Measurements from ENCODE around the gene POU4F3.

The POU4F3 gene

DNA sequence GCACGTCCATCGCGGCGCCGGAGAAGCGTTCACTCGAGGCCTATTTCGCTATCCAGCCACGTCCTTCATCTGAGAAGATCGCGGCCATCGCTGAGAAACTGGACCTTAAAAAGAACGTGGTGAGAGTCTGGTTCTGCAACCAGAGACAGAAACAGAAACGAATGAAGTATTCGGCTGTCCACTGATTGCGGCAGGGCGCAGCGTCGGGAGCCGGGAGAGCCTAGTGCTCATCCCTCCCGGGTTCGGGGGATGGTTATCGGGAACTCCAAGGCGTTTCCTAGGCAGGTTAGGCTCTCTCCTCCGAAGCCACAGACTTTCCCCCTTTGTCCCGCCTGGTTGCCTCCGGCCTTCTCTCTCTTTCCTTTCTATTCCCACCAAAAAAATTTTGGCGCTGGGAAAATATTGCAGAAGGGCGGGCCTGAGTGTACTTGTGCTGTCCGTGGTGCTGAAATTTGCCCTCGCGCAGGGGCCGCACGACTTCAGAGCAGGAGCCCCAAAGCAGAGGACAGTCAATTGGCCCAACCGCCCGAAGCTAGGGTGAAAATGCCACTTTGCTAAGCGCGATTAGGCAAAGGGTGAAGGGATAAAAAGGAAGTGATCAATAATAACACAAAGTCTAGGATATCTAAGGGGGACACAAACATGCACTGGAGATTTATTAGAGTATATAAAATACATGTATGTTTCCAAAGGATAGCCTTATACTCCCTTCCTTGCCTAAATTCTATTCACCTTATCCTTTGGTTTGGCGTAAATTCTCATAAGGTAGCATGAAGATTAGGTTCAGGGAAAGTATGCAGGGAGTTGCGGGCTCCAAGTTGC lies 1.8 kb downstream of the POU4F3 start:
- Histone ChIP-seq H3K9me3 (ENCODE audit: severe bottlenecking) (no peaks in the 10 kb centered on the region), H3K27me3 (ENCODE audit: insufficient read depth, low read depth, severe bottlenecking) (peaks cover 78% of the 10 kb centered on the region), H3K27ac (no peak overlapping the region), H3K4me3 (ENCODE audit: low read depth, low read length) (peak overlapping the region; percentile 52), H3K36me3 (no peaks in the 10 kb centered on the region)
- TF ChIP-seq, protein P1, sequence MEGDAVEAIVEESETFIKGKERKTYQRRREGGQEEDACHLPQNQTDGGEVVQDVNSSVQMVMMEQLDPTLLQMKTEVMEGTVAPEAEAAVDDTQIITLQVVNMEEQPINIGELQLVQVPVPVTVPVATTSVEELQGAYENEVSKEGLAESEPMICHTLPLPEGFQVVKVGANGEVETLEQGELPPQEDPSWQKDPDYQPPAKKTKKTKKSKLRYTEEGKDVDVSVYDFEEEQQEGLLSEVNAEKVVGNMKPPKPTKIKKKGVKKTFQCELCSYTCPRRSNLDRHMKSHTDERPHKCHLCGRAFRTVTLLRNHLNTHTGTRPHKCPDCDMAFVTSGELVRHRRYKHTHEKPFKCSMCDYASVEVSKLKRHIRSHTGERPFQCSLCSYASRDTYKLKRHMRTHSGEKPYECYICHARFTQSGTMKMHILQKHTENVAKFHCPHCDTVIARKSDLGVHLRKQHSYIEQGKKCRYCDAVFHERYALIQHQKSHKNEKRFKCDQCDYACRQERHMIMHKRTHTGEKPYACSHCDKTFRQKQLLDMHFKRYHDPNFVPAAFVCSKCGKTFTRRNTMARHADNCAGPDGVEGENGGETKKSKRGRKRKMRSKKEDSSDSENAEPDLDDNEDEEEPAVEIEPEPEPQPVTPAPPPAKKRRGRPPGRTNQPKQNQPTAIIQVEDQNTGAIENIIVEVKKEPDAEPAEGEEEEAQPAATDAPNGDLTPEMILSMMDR (IDR thresholded peaks at IDR 0.05; ENCODE audit: low read depth, low read length), result no peak
- DNase-seq, result no peak

DNA sequence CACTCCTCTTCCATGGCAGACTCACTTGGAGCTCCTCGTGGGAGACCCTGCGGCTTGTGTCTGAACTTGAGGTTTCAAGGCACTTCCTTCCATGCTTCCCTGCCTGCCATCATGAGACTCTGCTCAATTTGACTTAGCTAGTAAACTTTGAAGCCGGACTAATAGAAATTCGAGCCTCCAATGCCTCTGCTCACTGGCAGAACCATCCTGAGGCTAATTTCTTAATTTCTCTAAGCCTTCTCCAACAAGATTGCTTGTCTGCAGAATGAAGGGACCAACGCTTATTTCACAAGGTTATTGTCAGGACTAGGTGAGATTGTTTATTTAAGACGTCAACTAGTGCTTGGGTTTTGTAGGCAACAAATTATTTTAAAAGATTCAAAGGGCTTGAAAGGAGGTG lies 3.2 kb downstream of the POU4F3 start:
- TF ChIP-seq, protein P1 (IDR thresholded peaks at IDR 0.05; ENCODE audit: low read depth, low read length), result no peak
- no peak for DNase-seq
- Histone ChIP-seq H3K27me3 (ENCODE audit: insufficient read depth, low read depth, severe bottlenecking) (peaks cover 88% of the 10 kb centered on the region), H3K36me3 (no peaks in the 10 kb centered on the region), H3K27ac (no peak overlapping the region), H3K4me3 (ENCODE audit: low read depth, low read length) (no peak overlapping the region), H3K9me3 (ENCODE audit: severe bottlenecking) (no peaks in the 10 kb centered on the region)

DNA sequence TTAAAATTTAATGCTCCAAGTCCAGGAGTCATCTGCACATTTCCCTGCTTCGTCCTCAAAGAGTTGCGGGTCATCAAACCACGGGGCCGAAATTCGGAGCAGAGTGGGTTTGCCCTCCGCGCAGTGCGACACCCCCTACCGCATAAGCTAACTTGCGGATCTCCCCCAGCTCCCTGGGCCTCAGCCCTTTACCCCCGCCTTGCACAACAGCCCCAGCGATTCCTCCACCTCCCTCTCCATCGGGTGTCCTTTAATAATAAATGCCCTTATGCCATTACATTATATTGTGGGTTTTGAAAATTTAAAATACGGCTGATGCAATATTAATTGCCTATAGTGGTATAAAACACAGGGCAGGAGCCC lies 3.9 kb downstream of the POU4F3 start:
- H3K4me3 ChIP-seq (ENCODE audit: low read depth, low read length), result no peak overlapping the region
- no peaks in the 10 kb centered on the region for H3K9me3 ChIP-seq (ENCODE audit: severe bottlenecking)
- no peak for DNase-seq
- no peak overlapping the region for H3K27ac ChIP-seq
- no peaks in the 10 kb centered on the region for H3K36me3 ChIP-seq
- H3K27me3 ChIP-seq (ENCODE audit: insufficient read depth, low read depth, severe bottlenecking), result peaks cover 82% of the 10 kb centered on the region
- TF ChIP-seq, protein P1 (IDR thresholded peaks at IDR 0.05; ENCODE audit: low read depth, low read length), result no peak

DNA sequence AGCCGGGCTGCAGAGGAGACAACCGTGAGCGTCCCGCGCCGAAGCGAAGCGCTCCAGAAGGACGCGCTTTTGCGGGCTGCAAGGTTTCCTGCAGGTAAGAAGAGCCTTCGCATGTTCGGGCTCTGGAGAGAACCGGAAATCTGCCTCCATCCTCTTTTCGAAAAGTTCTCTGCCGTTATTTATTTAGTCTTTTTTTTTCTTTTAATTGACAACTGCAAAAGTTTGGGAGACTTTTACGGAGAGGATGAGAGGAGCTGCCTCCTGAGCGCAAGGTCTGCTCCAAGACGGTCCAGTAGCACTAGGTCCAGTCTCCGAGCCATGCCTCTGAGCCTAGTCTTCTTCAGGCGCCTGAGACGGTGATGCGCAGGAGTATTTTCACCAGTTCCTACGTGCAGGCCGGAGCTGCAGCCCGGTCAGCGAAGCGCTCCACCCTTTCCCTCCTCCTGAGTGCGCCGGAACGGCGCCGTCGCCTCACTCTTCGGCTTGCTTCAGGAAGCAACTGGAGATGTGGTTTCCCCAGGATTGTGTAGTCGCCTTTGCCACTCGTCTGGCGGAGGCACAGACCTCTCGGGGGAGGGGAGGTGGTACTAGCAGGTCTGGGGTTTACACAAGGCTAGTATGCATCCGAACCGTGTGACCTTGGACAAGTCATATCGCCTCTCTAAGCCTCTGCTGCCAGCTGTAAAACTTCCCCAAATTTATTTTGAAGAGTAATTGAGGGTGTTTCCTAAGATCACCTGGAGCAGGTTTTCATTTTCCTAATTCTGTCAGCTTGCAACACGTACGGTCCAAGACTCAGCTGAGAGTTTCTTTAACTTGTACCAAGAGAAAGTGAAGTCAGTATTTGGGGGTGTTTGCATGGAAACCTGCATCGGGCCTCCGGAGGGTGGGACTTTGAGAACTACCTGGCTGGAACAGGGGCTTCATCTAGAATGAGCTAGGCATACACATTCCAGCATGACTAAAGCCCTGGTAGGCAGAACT lies 4.5 kb downstream of the POU4F3 start:
- DNase-seq, result no peak
- TF ChIP-seq, protein P1 (IDR thresholded peaks at IDR 0.05; ENCODE audit: low read depth, low read length), result no peak
- no peak overlapping the region for H3K27ac ChIP-seq
- no peak overlapping the region for H3K4me3 ChIP-seq (ENCODE audit: low read depth, low read length)
- H3K9me3 ChIP-seq (ENCODE audit: severe bottlenecking), result no peaks in the 10 kb centered on the region
- H3K36me3 ChIP-seq, result no peaks in the 10 kb centered on the region
- peaks cover 75% of the 10 kb centered on the region for H3K27me3 ChIP-seq (ENCODE audit: insufficient read depth, low read depth, severe bottlenecking)

DNA sequence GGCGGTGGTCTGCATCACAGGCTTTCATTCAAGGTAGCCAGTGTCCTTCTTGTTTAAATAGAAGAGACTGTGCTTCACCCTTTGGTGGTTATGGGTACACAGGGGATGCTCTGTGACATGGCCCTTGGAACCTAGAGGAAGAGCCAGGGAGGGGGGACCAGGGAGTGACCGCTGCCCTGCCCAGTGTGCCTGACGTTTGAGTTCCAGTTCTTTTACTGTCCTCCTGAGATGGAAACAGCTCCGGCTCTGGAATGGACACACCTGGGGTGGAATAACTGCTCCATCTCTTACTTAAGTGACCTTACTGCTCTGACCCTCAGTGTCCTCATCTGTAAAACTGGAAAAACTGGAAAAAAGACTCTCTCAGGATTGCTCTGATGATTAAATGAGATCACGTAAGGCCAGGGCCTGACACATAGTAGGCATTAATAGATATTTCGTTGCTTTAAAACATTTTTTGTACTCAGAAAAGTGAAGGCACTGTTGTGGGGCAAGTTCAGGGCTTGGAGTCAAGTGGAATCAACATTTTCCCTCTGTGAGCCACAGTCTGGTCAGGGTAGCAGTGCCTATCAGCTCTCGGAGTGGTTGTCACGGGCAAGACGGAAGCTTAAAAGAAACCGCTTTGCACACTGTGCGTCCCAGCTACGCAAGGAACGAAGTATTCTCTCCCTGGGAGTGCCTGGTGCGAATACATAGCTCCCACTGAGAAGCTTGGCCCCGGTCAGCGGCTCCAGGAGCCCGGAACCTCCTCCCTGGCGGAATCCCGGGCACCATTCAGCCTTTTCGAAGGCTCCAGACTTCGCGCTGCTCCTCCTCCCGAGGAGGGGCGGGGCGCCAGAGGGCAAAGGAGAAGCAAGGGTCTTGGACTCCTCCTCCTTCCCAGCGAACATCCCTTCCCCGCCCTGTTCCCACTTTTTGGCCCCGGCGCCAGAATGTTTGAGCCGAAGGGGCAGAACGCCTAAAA lies 5.8 kb downstream of the POU4F3 start:
- TF ChIP-seq, protein P1 (IDR thresholded peaks at IDR 0.05; ENCODE audit: low read depth, low read length), result no peak
- H3K9me3 ChIP-seq (ENCODE audit: severe bottlenecking), result no peaks in the 10 kb centered on the region
- H3K4me3 ChIP-seq (ENCODE audit: low read depth, low read length), result no peak overlapping the region
- no peak overlapping the region for H3K27ac ChIP-seq
- peaks cover 62% of the 10 kb centered on the region for H3K27me3 ChIP-seq (ENCODE audit: insufficient read depth, low read depth, severe bottlenecking)
- no peak for DNase-seq
- H3K36me3 ChIP-seq, result no peaks in the 10 kb centered on the region
